Stomach (tissue), 4 donors: Measurements from ENCODE around the gene USP37.

Experiments
- EP300 ChIP-seq: sonication (generic); formaldehyde crosslinking; IDR thresholded peaks from one replicate; pipeline ENCODE4 v1.6.1; 2017; ENCODE audit warnings: antibody characterized with exemption
- POLR2A ChIP-seq, 4 donors: fragments of 450-650 bp; IDR thresholded peaks; one replicate each; pipeline ENCODE4 v1.6.1; 2016; ENCODE audit warnings: antibody characterized with exemption in 4 of 4, control low read depth in 2 of 4, mild to moderate bottlenecking in 1 of 4, moderate library complexity in 1 of 4
- POLR2AphosphoS5 ChIP-seq, 3 donors: sonication (generic); formaldehyde crosslinking; IDR thresholded peaks; one replicate each; pipeline ENCODE4 v1.6.1; 2016; ENCODE audit warnings: antibody characterized with exemption in 3 of 3
- TF ChIP-seq, protein P1 (sequence below), 7 experiments: fragments of 450-650 bp in 4 of 7; fragments of 200-600 bp in 3 of 7; sonication (generic) in 3 of 7; IDR thresholded peaks; one replicate each; pipeline ENCODE4 v1.5.1; 2016 to 2019; ENCODE audit warnings: antibody characterized with exemption in 7 of 7, control low read depth in 2 of 7, mild to moderate bottlenecking in 1 of 7

DNA sequence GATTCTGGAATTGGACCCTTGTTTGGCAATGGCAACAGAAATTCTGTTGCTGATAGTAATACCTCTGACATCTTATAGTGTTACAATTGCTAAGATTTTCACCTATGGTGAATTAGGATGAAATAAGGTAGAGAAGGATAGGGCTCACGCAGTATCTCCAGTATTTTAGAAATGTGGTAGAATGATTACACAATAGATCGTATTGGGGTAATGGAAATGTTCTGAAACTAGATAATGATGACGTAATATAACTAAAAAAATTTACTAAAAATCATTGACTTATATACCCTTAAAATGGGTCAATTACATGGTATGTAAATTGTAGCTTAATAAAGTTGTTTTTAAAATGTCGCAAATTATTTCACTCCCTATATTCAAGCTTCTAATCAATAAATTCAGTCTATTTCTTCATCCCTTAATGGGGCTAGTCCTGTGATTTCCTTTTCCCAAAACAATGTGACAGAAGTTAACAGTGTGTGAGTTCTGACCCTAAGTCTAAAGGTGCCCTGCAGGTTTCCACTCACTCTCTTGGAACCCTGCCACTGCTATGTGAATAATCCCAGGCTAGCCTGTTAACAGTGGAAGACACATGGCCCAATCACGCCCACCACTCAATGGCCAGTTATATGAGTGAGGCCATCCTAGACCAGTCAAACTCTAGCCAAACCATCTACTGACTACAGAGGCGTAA is 31.2 kb downstream of the USP37 start:
- TF ChIP-seq POLR2A (IDR thresholded peaks at IDR 0.05) (no peak), POLR2AphosphoS5 (IDR thresholded peaks at IDR 0.05) (no peak), EP300 (no peak)
- TF ChIP-seq, protein P1, sequence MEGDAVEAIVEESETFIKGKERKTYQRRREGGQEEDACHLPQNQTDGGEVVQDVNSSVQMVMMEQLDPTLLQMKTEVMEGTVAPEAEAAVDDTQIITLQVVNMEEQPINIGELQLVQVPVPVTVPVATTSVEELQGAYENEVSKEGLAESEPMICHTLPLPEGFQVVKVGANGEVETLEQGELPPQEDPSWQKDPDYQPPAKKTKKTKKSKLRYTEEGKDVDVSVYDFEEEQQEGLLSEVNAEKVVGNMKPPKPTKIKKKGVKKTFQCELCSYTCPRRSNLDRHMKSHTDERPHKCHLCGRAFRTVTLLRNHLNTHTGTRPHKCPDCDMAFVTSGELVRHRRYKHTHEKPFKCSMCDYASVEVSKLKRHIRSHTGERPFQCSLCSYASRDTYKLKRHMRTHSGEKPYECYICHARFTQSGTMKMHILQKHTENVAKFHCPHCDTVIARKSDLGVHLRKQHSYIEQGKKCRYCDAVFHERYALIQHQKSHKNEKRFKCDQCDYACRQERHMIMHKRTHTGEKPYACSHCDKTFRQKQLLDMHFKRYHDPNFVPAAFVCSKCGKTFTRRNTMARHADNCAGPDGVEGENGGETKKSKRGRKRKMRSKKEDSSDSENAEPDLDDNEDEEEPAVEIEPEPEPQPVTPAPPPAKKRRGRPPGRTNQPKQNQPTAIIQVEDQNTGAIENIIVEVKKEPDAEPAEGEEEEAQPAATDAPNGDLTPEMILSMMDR (IDR thresholded peaks at IDR 0.05) = no peak
